ES-I3 (cell line): ENCODE results near the gene ANKRD34A.
A peak's percentile ranks its signal among the peaks of the same experiment; 100 is the strongest.

Source experiments
- H3K36me3 ChIP-seq: 2 replicates; pipeline ENCODE4 v1.6.1; 2013; ENCODE audit warnings: mild to moderate bottlenecking, low read length, control low read depth, moderate library complexity; ENCODE audit not compliant: insufficient read depth
- H3K4me1 ChIP-seq: 2 replicates; pipeline ENCODE4 v1.6.1; 2013; ENCODE audit warnings: mild to moderate bottlenecking, control low read depth, low read length; ENCODE audit not compliant: insufficient read depth
- H3K9ac ChIP-seq: 2 replicates; pipeline ENCODE4 v1.6.1; 2013; ENCODE audit warnings: low read depth, mild to moderate bottlenecking, low read length, moderate library complexity
- H3K9me3 ChIP-seq: 2 replicates; pipeline ENCODE4 v1.6.1; 2013; ENCODE audit warnings: mild to moderate bottlenecking, low read length, moderate library complexity; ENCODE audit not compliant: control insufficient read depth, insufficient read depth

Gene ANKRD34A

DNA sequence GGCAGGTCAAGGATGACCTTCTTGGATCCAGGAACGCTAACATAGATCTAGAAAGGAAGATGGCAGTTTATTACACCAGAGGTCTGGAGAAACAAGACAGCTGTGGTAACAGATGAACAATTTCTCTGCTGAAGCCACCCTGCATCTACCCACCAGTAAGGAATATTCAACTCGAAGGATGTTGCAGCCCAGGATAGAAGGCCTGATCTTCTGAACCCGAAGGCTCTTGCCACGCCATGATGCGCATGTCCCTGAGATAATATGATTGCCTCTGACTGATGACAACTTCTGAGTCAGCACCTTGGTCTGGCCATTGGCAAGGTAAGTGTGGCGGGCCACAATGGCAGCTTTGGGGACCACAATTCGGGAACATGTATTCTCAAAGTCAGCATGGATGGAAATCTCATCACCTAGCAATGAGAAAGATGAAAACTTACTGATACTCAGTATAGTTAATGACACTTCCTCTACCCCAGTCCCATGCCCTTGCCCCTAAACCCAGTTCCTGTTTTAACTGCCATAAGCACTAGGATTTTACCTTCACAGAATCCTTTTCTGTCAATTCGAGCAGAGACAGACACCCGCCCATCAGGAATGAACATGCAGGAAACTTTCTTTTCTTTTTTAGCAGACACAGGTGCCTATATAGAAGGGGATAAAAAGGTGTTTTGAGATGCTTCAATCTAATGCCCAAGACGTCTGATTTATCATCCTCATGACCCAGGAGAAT, 30.2 kb upstream of the ANKRD34A start:
- Histone ChIP-seq H3K36me3 (peaks cover 40% of the 10 kb centered on the region), H3K4me1 (peaks cover 29% of the 10 kb centered on the region), H3K9ac (peak overlapping the region; percentile 99; the same call in 1 of the 2 replicates), H3K9me3 (no peaks in the 10 kb centered on the region)

GRCh38 chr1:145993618-145994390, 29.4 kb upstream of the ANKRD34A start:
- peaks cover 40% of the 10 kb centered on the region for H3K36me3 ChIP-seq
- H3K9ac ChIP-seq, result peak overlapping the region; percentile 99; the same call in 1 of the 2 replicates
- no peaks in the 10 kb centered on the region for H3K9me3 ChIP-seq
- H3K4me1 ChIP-seq, result peaks cover 25% of the 10 kb centered on the region

- Histone ChIP-seq H3K4me1 (peaks cover 21% of the 10 kb centered on the region), H3K36me3 (peaks cover 40% of the 10 kb centered on the region), H3K9me3 (no peaks in the 10 kb centered on the region), H3K9ac (peak overlapping the region; percentile 99; the same call in 1 of the 2 replicates)
Measured at GRCh38 chr1:145992958-145993617, 28.7 kb upstream of the ANKRD34A start.

GRCh38 chr1:145992502-145992936, 28.1 kb upstream of the ANKRD34A start:
- H3K4me1 ChIP-seq, result peaks cover 15% of the 10 kb centered on the region
- H3K9me3 ChIP-seq, result no peaks in the 10 kb centered on the region
- H3K36me3 ChIP-seq, result peaks cover 40% of the 10 kb centered on the region
- peak overlapping the region; percentile 99; the same call in 1 of the 2 replicates for H3K9ac ChIP-seq

GRCh38 chr1:145991735-145992412, 27.5 kb upstream of the ANKRD34A start:
- peaks cover 11% of the 10 kb centered on the region; the same call in 1 of the 2 replicates for H3K4me1 ChIP-seq
- H3K9ac ChIP-seq, result no peak overlapping the region
- H3K36me3 ChIP-seq, result peaks cover 40% of the 10 kb centered on the region
- H3K9me3 ChIP-seq, result no peaks in the 10 kb centered on the region

DNA sequence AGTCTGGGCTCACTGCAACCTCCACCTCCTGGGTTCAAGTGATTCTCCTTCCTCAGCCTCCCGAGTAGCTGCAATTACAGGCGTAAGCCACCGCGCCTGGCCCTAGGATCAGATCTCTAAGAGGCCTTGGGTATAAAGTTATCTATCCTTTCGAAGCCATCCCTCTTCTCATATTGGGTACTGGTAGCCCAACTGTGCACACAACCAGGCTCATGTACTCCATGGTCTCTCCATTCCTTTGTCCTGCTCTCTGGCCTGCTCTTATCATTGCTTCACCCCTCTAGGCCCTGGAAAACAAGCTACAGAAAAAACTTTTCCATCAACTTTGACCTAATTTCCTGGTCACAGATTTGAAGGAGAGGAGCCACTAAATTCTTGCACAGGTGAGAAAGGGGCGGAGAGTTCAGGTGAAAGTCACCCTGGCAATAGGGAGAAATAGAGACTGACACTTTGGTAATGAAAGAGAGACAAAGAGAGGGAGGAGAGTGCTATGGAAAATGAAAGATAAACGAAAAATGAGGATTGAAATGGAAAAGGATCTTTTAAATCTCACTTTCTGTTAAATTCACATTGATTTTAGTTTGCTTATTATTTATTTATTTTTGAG, 26.0 kb upstream of the ANKRD34A start:
- no peak overlapping the region for H3K9ac ChIP-seq
- no peaks in the 10 kb centered on the region for H3K9me3 ChIP-seq
- H3K4me1 ChIP-seq, result peaks cover 21% of the 10 kb centered on the region
- peaks cover 33% of the 10 kb centered on the region for H3K36me3 ChIP-seq

- no peaks in the 10 kb centered on the region for H3K9me3 ChIP-seq
- H3K36me3 ChIP-seq, result peaks cover 18% of the 10 kb centered on the region
- H3K4me1 ChIP-seq, result peaks cover 28% of the 10 kb centered on the region
- H3K9ac ChIP-seq, result no peak overlapping the region
Measured at GRCh38 chr1:145988773-145989172, 24.4 kb upstream of the ANKRD34A start.

- H3K4me1 ChIP-seq, result peaks cover 28% of the 10 kb centered on the region
- no peaks in the 10 kb centered on the region for H3K9me3 ChIP-seq
- peaks cover 9% of the 10 kb centered on the region for H3K36me3 ChIP-seq
Measured at GRCh38 chr1:145987926-145988325, 23.6 kb upstream of the ANKRD34A start.

DNA sequence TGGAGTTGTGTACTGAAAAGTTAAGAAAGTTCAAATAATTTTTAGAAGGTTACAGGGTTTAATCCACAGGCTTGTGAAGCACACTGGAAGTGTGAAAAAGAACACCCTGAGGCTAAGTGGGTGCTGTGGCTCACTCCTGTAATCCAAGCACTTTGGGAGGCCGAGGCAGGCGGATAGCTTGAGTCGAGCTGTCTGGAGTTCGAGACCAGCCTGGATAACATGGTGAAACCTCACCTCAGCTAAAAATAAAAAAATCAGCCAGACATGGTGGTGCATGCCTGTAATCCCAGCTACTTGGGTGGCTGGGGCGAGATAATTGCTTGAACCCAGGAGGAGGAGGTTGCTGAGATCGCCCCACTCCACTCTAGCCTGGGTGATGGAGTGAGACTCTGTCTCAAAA, 22.2 kb upstream of the ANKRD34A start:
- Histone ChIP-seq H3K9me3 (no peaks in the 10 kb centered on the region), H3K4me1 (peaks cover 36% of the 10 kb centered on the region), H3K36me3 (no peaks in the 10 kb centered on the region), H3K9ac (no peak overlapping the region)

More at GRCh38 chr1:145987926-145988325, 23.6 kb upstream of the ANKRD34A start:
- H3K9ac ChIP-seq, result no peak overlapping the region

DNA sequence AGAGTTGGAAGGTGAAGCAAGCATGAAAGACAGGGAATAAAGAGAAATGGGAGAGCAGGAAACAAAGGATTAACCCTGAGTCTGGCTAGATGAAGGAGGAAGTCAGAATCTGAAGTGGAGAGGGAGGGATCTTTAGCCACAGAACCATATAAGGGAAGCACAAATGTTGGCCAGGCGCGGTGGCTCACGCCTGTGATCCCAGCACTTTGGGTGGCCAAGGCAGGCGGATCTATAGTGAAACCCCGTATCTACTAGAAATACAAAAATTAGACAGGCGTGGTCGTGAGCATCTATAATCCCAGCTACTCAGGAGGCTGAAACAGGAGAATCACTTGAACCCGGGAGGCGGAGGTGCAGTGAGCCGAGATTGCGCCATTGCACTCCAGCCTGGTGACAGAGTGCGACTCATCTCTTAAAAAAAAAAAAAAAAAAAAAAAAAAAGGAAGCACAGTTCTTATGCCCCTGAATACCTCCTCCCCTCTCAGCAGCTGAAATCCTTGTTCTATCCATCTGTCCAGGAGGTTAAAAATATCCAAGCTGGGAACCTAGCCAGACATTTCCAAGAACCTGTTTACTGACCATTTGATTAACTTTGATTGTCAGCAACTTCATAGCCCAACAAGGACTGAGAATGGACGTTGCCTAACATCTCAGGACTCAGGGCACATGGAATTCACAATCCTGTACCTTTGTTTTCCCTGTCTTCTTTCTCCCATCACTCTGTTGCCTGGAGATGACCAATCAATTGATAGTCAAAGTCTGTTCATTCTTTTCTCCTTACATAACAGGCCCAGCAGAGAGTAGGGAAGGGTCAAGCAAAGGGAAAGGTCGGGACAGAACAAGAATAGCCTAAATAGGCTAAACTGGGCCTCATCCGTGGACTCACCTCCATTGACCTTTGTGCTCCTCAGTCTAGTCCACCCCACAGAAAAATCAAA, 21.4 kb upstream of the ANKRD34A start:
- Histone ChIP-seq H3K9ac (no peak overlapping the region), H3K9me3 (no peaks in the 10 kb centered on the region), H3K4me1 (peaks cover 35% of the 10 kb centered on the region), H3K36me3 (no peaks in the 10 kb centered on the region)

GRCh38 chr1:145985129-145985501, 20.7 kb upstream of the ANKRD34A start:
- H3K9me3 ChIP-seq, result no peaks in the 10 kb centered on the region
- no peaks in the 10 kb centered on the region for H3K36me3 ChIP-seq
- peaks cover 36% of the 10 kb centered on the region for H3K4me1 ChIP-seq
- H3K9ac ChIP-seq, result no peak overlapping the region

DNA sequence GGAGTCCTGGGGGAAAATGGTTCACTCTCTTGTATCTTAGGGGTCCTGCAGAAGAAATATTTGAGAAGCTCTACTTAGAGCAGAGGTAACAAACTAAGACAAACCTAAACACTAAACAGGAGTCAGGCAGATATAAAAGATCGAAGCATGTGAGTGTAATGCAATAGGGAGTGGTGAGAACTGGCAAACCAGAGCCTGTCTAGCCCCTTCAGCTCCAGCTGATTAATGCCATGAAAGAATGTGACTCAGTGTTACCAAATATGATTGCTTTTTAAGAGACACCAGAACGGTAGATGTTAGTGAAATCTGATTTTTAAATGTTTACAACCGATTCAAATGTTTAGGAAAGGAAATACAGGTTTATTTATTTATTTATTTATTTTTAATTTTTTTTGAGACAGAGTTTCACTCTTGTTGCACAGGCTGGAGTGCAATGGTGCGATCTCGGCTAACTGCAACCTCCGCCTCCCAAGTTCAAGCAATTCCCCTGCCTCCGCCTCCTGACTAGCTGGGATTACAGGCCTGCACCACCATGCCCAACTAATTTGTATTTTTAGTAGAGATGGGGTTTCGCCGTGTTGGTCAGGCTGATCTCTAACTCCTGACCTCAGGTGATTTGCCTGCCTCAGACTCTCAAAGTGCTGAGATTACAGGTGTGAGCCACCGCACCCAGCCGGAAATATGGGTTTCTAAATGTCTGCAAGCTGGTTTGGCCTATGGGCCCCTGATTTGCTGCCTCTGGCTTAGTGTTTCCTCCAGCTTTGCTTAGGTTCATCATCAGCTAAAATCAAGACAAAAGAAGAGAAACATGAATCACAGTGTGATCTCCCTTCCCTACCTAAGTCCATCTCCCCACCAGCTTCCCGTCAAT, 19.8 kb upstream of the ANKRD34A start:
- H3K9me3 ChIP-seq, result no peaks in the 10 kb centered on the region
- H3K4me1 ChIP-seq, result peaks cover 43% of the 10 kb centered on the region
- H3K9ac ChIP-seq, result no peak overlapping the region
- no peaks in the 10 kb centered on the region for H3K36me3 ChIP-seq
